GM19043 (cell line): Measurements from ENCODE around the gene PEX11G.
"Not testable (repeated sequence)": the region's sequence is repeated elsewhere in the genome, so short reads cannot be mapped to it uniquely, and the experiment has no call there.

Experiments
- ATAC-seq: cut with Tn5 transposase; IDR thresholded peaks from one replicate; pipeline ENCODE4 v1.9.1; 2021; ENCODE audit warnings: low read depth; ENCODE audit not compliant: unreplicated experiment

The PEX11G gene

DNA sequence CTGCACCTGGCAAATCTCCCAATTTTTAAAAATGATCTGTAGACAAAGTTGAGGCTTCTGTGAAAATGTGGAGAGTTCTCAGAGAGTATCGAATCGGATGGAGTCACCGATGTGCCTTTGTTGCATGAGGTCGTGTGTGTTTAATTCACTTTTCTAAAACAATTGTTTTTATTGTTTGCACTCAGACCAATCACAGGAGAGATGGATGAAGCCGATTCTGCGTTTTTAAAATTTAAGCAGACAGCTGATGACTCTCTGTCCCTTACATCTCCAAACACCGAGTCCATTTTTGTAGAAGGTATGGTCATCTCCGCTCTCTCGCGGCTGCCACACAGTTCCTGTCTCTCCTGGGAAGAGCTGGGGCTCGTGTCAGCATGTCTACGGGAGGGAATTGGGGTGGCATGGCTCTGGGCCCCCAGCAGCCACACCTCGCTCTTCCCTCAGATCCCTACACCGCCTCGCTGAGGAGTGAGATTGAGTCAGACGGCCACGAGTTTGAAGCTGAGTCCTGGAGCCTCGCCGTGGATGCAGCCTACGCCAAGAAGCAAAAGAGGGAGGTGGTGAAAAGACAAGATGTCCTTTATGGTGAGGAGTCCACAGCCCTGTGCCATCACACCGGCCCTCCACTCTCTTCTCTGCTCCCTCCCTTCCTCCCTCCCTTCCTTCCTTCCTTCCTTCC is 47.2 kb downstream of the PEX11G start:
- no peak for ATAC-seq

DNA sequence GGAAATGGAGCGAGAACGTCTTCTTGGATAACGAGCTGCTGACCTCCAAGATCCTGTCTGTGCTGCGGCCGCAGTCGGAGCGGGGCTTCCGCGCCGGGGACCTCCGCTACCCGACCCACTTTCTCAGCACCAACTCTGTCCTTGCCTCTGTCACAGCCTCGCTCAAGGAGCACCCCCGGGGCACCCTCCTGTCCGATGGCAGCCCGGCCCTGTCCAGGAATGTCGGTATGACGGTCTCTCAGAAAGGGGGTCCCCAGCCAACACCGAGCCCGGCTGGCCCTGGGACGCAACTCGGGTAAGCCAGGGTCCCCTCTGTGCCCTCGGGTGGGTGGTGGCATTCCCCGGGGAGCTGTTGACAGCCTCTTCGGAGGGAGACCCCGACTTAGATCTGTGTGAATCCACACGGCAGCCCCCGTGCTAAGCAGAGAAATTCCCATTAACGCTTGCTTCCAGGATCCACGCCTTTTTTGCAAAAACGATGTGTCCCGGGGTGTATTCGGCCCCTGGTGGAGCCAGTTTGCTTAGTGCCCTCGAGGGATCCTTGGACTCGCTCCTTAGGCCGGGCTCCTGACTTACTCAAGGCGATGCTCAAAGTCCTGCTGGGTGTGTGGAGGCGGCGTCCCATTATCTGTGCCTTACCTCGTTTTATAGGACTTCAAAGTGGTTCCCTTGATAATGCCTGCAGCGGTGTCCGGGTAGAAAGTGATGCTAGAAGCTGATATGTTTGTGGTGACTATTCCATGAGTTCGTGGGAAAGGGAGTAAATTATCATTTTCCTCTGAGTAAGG is 48.5 kb downstream of the PEX11G start:
- ATAC-seq: no peak

GRCh38 chr19:7435586-7435985 is 53.2 kb downstream of the PEX11G start:
- ATAC-seq: no peak

DNA sequence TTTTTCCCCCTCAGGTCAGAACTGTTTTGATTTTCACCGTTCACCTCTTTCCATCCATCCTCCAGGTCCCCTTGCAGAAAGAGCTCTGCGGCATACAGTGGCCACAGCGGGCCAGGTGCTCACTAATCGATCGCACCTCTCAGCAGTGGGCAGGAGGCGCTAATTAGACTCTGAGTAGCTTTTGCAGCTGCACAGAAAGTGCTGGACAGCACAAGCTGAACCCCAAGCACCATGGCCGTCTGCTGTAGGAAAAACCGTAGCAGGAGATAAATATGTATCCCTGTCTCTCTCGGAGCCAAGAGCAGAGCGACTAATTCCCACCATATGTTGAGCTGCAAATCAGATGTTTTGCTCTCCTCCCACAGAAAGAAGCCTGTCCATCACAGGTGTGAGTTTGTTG is 54.4 kb downstream of the PEX11G start:
- ATAC-seq: no peak

- not testable (repeated sequence) for ATAC-seq
Measured at GRCh38 chr19:7433456-7433855, 55.4 kb downstream of the PEX11G start.

GRCh38 chr19:7429638-7430282 is 59.1 kb downstream of the PEX11G start:
- no peak for ATAC-seq

DNA sequence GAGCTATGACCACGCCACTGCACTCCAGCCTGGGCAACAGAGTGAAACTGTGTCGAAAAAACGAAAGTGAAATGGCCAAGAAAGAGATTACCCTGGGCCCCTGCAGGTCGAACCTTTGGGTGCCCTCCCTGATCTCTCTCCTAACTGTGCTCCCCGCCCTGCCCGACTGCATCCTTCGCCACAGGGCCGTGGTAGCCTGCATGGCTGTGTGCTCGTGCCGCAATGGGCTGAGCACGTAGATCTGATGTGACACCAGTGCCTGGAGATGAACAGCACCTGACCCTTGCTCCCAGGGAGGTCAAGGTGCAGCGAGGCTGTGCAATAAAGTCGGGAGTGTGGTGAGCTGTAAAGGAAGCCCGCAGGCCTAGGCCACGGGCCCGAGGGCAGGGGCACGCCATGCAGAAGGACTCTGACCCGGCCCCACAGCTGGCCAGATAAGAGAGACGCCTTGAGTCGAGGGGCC is 60.2 kb downstream of the PEX11G start:
- no peak for ATAC-seq

DNA sequence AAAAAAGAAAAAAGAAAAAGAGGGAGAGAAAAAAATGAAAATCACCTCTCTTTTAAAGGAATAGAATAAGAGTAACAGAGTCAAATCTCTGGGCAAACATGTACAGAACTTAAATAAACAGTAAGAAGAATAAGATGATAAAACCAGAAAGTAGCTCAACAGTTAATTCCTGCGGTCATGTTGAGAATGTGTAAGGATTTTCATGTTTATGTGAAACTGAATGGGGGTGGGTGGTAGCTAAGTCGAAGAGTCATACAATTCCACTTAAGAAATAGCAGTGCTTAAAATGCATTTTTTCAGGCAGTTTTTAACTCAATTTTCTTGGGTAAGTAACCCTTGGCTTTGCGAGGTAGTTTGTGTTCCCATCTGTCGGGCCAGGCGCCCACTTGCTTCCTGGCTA is 60.9 kb downstream of the PEX11G start:
- ATAC-seq: no peak

DNA sequence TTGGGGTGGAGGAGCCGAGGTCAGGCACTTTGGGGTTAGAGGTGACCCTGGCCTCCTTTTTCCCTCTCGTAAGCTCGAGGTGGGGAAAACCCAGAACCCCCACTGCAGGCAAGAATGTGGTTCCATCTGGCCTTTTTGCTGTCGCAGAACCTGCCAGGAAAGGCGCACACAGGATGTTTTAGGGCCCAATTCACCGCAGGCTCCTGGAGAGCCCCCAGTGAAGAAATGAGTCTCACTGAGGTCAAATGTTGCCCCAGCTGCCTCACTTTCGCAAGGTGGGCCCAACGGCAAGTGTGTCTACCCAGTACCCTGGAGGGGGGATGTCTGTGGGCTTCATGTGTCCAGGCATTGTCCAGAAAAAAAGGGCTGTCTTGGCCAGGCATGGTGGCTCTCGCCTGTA is 61.8 kb downstream of the PEX11G start:
- no peak for ATAC-seq
